HG03354 (cell line): Measurements from ENCODE around the gene EGR4.

Experiments used
- ATAC-seq: cut with Tn5 transposase; IDR thresholded peaks from one replicate; pipeline ENCODE4 v1.9.1; 2021; ENCODE audit warnings: mild to moderate bottlenecking; ENCODE audit not compliant: unreplicated experiment, poor library complexity, severe bottlenecking

The EGR4 gene

GRCh38 chr2:73254343-73255006 is 38.9 kb downstream of the EGR4 start:
- no peak for ATAC-seq

DNA sequence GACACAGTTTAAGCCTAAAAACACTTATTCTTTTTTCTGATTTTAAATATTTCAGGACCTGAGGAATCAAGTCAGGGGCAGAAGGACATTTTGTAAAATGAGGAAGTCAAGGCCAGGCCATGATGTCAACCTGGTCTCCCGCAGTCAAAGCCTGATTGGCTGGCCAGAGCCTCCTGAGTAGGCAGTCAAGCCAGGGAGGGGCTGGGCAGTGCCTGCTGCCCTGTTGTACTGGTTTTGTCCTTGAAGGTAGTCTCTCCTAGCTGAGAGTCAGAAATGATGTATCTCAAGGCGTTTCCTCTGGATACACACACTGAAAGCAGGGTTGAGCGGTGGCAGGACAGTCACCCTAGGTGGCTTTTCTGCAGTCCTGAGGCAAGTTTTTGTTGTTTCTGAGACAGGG is 39.4 kb downstream of the EGR4 start:
- ATAC-seq: no peak

DNA sequence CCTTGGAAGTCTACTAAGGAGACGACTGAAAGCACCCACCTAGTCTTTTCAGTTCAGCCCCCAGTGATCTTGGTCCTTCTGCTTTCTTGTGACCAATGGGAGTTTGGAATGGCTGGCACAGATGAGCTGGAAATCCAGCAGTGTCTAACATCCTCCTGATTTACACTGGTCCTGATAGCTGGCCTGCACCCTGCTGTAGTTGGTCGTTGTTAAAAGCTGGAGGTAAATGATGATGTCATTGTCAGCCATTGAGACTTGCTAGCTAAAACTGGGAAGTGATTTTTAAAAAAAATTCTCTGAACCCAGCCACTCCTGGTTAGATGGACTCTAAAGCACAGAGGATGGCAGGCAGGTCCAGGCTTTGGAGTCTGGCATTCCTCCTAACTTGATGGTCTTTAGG is 39.9 kb downstream of the EGR4 start:
- no peak for ATAC-seq

GRCh38 chr2:73252238-73253027 is 40.9 kb downstream of the EGR4 start:
- no peak for ATAC-seq

GRCh38 chr2:73250872-73251846 is 42.2 kb downstream of the EGR4 start:
- ATAC-seq: no peak

DNA sequence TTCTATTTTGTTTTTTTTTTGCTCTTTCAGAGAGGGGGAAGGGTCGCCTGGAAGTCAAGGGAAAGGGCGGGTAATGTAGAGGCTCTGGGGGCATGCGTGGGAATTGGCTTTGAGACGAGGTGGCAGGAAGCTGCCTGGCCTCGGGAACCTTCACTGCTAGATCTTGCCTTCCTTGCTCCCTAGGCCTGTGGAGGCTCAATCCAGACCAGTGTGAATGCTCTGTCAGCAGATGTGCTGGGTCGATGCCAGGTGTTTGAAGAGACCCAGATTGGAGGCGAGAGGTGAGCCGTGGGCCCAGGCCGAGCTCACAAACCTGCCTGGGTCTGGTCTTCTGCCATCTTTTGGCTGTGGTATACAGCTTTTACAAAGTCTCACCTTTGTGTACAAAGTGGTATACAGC is 43.7 kb downstream of the EGR4 start:
- ATAC-seq: no peak

GRCh38 chr2:73246850-73247249 is 46.5 kb downstream of the EGR4 start:
- ATAC-seq: no peak

DNA sequence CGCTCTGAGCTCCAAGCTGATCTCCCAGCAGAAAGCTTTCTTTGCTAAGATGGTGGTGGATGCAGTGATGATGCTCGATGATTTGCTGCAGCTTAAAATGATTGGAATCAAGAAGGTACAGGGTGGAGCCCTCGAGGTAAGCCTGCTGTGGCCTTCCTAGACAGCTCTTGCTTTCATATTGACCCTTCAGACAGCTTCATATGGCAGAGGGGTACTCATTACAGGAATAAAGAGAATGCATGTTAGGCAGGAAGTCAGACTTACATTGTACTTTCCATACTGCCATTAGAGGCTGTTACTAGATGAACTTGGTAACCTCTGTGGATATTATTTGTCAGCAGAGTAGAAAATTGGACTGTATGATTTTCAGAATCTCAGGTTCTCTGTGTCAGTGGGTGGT is 48.8 kb downstream of the EGR4 start:
- ATAC-seq: no peak

- no peak for ATAC-seq
Observed at GRCh38 chr2:73243884-73244570, 49.3 kb downstream of the EGR4 start.
